Gastroesophageal sphincter (tissue), 4 donors: ENCODE results near the gene NOTO. TPM values are rescaled to one million over a fixed set of nuclear protein-coding genes. Genes with fewer than 3 reads are reported as not detected.

Source experiments
- ATAC-seq: fragments of 150-250 bp; one replicate; pipeline ENCODE4 v1.9.1; 2016; ENCODE audit warnings: mild to moderate bottlenecking, moderate library complexity
- H3K27ac ChIP-seq, 4 donors: fragments of 200-600 bp; sonication (generic) in 3 of 4; 1 replicate in 3 of 4; 2 replicates in 1 of 4; pipeline ENCODE4 v1.5.1; 2016 to 2019
- H3K27me3 ChIP-seq: fragments of 200-600 bp; sonication (generic); one replicate; pipeline ENCODE4 v1.5.1; 2019
- H3K36me3 ChIP-seq, 2 donors: fragments of 200-600 bp; sonication (generic); one replicate each; pipeline ENCODE4 v1.5.1; 2019; ENCODE audit warnings: control low read depth in 1 of 2
- H3K4me1 ChIP-seq, 3 donors: fragments of 200-600 bp; sonication (generic); 1 replicate in 2 of 3; 2 replicates in 1 of 3; pipeline ENCODE4 v1.5.1; 2016 to 2019; ENCODE audit warnings: control low read depth in 2 of 3
- H3K4me3 ChIP-seq, 2 donors: fragments of 200-600 bp; sonication (generic); one replicate each; pipeline ENCODE4 v1.5.1; 2019; ENCODE audit warnings: mild to moderate bottlenecking in 1 of 2, moderate library complexity in 1 of 2
- H3K9me3 ChIP-seq, 3 donors: fragments of 200-600 bp; sonication (generic); one replicate each; pipeline ENCODE4 v1.5.1; 2017 to 2019; ENCODE audit warnings: control low read depth in 2 of 3
- EP300 ChIP-seq: sonication (generic); formaldehyde crosslinking; IDR thresholded peaks from one replicate; pipeline ENCODE4 v1.6.1; 2017; ENCODE audit warnings: antibody characterized with exemption, mild to moderate bottlenecking
- POLR2A ChIP-seq, 2 donors: fragments of 450-650 bp; IDR thresholded peaks; one replicate each; pipeline ENCODE4 v1.6.1; 2017; ENCODE audit warnings: antibody characterized with exemption in 2 of 2, mild to moderate bottlenecking in 2 of 2, moderate library complexity in 1 of 2
- POLR2AphosphoS5 ChIP-seq: sonication (generic); formaldehyde crosslinking; IDR thresholded peaks from one replicate; pipeline ENCODE4 v1.6.1; 2017; ENCODE audit warnings: antibody characterized with exemption
- WGBS, 2 donors: methylation state at CpG; one replicate each; pipeline ENCODE4 v1.1.5; 2018; ENCODE audit warnings: low coverage in 1 of 2; 5-methylcytosine and 5-hydroxymethylcytosine counted together
- total RNA-seq, 4 donors: library from RNA; depleted of rRNA; stranded (reverse); fragments of >200 nt; gene quantifications; one replicate each; pipeline ENCODE4 v1.1.0, GENCODE V29; 2016
- TF ChIP-seq, protein P1 (sequence below), 4 experiments: fragments of 200-600 bp in 2 of 4; fragments of 450-650 bp in 2 of 4; sonication (generic) in 1 of 4; IDR thresholded peaks; one replicate each; pipeline ENCODE4 v1.5.1; 2017 to 2019; ENCODE audit warnings: antibody characterized with exemption in 4 of 4, mild to moderate bottlenecking in 2 of 4, moderate library complexity in 2 of 4

Gene NOTO
- total RNA-seq, 4 donors from 2014 or later = not detected

DNA sequence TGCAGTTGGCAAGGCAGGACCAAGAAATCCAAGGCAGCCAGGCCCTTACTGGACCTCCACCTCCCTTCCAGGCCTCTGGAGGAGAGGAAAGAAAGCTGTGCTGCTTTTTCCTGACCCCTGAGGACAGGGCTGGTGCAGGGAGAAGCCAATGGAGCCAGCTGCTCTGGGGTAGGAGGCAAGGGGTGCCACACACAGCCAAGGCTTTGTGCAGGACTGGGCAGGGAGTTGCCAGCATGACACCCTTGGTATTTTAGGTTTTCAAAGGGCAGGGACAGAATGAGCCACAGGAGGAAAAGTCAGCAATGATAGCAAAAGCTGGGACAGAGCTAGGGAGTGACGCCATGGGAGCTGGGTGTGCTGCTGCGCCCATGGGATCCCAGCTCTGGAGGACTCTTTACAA lies 54.6 kb downstream of the NOTO start:
- no peak overlapping the region for H3K27ac ChIP-seq
- no peak overlapping the region for H3K4me3 ChIP-seq
- H3K4me1 ChIP-seq = no peaks in the 10 kb centered on the region
- H3K36me3 ChIP-seq = peaks cover 0 to 34% of the 10 kb centered on the region in 2 donors
- 94% methylated on average over 2 of the region's 2 CpGs; no CpG with 5 or more reads in 1 of the 2 donors for WGBS, 2 donors
- TF ChIP-seq, protein P1, sequence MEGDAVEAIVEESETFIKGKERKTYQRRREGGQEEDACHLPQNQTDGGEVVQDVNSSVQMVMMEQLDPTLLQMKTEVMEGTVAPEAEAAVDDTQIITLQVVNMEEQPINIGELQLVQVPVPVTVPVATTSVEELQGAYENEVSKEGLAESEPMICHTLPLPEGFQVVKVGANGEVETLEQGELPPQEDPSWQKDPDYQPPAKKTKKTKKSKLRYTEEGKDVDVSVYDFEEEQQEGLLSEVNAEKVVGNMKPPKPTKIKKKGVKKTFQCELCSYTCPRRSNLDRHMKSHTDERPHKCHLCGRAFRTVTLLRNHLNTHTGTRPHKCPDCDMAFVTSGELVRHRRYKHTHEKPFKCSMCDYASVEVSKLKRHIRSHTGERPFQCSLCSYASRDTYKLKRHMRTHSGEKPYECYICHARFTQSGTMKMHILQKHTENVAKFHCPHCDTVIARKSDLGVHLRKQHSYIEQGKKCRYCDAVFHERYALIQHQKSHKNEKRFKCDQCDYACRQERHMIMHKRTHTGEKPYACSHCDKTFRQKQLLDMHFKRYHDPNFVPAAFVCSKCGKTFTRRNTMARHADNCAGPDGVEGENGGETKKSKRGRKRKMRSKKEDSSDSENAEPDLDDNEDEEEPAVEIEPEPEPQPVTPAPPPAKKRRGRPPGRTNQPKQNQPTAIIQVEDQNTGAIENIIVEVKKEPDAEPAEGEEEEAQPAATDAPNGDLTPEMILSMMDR (IDR thresholded peaks at IDR 0.05) = no peak
- TF ChIP-seq POLR2A (IDR thresholded peaks at IDR 0.05) (no peak), POLR2AphosphoS5 (no peak), EP300 (no peak)
- no peaks in the 10 kb centered on the region for H3K27me3 ChIP-seq
- no peak for ATAC-seq
- no peaks in the 10 kb centered on the region for H3K9me3 ChIP-seq

DNA sequence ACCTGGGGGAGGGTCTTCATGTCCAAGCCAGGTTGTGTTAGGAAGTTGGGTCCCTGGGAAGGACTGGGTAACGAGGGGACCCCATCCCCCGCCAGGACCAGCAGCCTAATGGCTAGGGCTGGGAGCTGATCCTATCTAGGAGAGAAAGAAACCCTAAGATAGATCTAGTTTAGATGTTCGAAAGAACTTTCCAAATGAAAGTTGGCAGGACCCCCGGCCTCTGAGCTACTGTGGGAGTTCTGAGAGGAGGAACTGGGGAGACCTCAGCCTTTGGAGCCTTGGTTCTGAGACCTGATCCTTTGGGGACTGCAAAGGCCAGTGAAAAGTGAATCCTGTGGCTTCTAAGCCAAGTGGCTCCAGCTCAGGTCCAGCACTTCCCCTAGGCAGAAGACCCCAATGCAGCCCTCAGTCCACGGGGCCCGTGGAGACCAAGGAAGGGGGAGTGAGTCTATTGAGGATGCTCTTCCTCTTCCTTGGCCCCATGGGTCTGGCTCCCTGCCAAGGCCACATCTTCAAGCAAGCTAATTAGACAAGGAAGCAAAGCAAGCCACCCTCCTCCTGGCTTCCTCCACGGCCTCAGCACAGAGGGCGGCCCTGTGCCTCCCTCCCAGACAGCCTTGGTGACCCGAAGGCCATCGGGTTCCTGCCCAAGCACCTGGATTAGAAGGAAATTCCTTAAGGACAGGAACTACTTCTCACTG lies 55.2 kb downstream of the NOTO start:
- TF ChIP-seq, protein P1 (IDR thresholded peaks at IDR 0.05) = no peak
- TF ChIP-seq POLR2AphosphoS5 (no peak), POLR2A (IDR thresholded peaks at IDR 0.05) (no peak), EP300 (no peak)
- Histone ChIP-seq H3K4me3 (no peak overlapping the region), H3K36me3 (peaks cover 0 to 28% of the 10 kb centered on the region in 2 donors), H3K27me3 (no peaks in the 10 kb centered on the region), H3K4me1 (no peaks in the 10 kb centered on the region), H3K27ac (no peak overlapping the region), H3K9me3 (no peaks in the 10 kb centered on the region)
- 75 to 84% methylated on average over 2 to 4 of the region's 10 CpGs for WGBS, 2 donors
- ATAC-seq = no peak

DNA sequence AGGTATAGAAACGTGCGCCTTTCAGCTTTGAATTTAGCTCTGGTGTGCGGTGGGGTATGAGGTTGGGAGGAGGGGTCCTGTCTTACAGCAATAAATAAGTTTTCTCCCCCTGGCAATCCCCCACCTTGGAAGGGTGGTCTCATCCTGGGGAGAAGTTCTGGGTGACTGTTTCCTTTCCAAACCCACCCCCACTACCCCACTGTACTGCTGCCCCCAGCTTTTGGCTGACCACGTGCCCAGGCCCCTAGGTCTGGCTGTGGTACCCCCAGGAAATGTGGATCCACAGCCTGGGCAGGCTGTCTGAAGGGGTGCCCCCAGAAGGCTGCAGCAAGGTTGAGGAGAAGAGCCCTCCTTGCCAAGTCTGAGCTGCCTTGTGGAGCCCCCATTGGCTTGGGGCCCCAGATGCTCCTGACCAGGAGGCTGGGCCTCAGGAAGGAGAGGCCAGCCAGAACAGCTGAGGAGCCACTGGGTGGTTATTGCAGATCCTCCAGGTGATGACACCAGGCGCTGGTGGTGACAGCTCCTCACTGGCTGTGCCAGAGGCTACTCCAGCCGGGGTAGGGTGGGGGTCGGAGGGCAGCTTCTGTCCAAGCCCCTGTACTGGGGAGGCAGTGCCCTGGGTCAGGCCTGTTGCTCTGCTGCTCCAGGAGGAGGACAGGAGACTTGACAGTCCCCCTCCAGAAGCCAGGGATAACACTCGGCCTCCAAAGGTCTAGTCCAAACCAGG lies 56.0 kb downstream of the NOTO start:
- 72% methylated on average over 3 of the region's 8 CpGs; no CpG with 5 or more reads in 1 of the 2 donors for WGBS, 2 donors

DNA sequence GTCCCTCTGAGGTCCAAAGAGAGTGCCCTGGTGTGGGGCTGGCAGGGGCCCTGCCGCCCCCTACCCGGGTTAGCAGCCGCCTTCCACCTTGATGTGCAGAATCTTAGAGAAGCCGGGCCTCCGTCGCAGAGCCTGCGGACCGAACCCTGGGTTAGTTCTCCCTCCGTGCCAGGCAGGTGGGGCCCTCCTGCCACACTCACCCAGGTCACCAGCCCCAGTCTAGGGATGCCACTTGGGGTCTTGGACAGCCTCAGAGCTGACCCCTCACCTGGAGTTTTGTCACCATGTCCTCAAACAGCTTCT lies 56.5 kb downstream of the NOTO start:
- H3K27me3 ChIP-seq = no peaks in the 10 kb centered on the region
- H3K27ac ChIP-seq = no peak overlapping the region
- 90% methylated on average over 4 of the region's 9 CpGs; no CpG with 5 or more reads in 1 of the 2 donors for WGBS, 2 donors
- TF ChIP-seq, protein P1 (IDR thresholded peaks at IDR 0.05) = no peak
- TF ChIP-seq EP300 (no peak), POLR2A (IDR thresholded peaks at IDR 0.05) (no peak), POLR2AphosphoS5 (no peak)
- H3K4me1 ChIP-seq = no peaks in the 10 kb centered on the region
- no peak overlapping the region for H3K4me3 ChIP-seq
- peaks cover 0 to 15% of the 10 kb centered on the region in 2 donors for H3K36me3 ChIP-seq
- no peak for ATAC-seq
- no peaks in the 10 kb centered on the region for H3K9me3 ChIP-seq

More for the DNA sequence above, 56.0 kb downstream of the NOTO start:
- Histone ChIP-seq H3K4me3 (no peak overlapping the region), H3K27ac (no peak overlapping the region), H3K27me3 (no peaks in the 10 kb centered on the region), H3K36me3 (peaks cover 0 to 20% of the 10 kb centered on the region in 2 donors), H3K4me1 (no peaks in the 10 kb centered on the region), H3K9me3 (no peaks in the 10 kb centered on the region)
- ATAC-seq = no peak
- TF ChIP-seq EP300 = no peak
- TF ChIP-seq, protein P1 (IDR thresholded peaks at IDR 0.05) = no peak
- TF ChIP-seq POLR2A (IDR thresholded peaks at IDR 0.05) = no peak
- no peak for TF ChIP-seq POLR2AphosphoS5

DNA sequence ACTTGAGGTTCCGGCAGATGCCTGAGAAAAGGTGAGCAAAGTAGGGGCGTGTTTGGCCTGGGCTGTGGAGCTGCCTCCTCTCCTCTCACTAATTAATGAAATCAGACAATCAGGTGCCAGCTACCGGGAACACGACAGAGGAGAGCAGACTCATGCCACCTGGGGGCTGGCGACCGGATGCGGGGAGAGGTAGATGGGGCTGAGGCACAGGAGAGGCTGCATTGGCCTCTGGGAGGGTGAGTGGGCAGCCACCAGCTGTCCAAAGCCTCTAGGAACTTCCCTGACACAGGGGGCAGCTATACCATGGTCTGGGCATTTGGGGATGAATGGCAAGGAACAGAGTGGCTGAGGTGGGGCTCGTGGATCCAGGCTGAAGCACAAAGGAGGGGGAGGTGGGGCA lies 56.9 kb downstream of the NOTO start:
- no peaks in the 10 kb centered on the region for H3K27me3 ChIP-seq
- no peak overlapping the region for H3K27ac ChIP-seq
- no peak for ATAC-seq
- no peaks in the 10 kb centered on the region for H3K4me1 ChIP-seq
- TF ChIP-seq POLR2A (IDR thresholded peaks at IDR 0.05) = no peak
- TF ChIP-seq, protein P1 (IDR thresholded peaks at IDR 0.05) = no peak
- no peak for TF ChIP-seq EP300
- no peak for TF ChIP-seq POLR2AphosphoS5
- 79 to 83% methylated on average over 1 to 3 of the region's 8 CpGs for WGBS, 2 donors
- no peak overlapping the region for H3K4me3 ChIP-seq
- no peaks in the 10 kb centered on the region for H3K9me3 ChIP-seq
- peaks cover 0 to 11% of the 10 kb centered on the region in 2 donors for H3K36me3 ChIP-seq
